Measurements from ENCODE around the gene ELP1.
"Not testable (repeated sequence)": the region's sequence is repeated elsewhere in the genome, so short reads cannot be mapped to it uniquely, and the experiment has no call there.

ELP1 gene

DNA sequence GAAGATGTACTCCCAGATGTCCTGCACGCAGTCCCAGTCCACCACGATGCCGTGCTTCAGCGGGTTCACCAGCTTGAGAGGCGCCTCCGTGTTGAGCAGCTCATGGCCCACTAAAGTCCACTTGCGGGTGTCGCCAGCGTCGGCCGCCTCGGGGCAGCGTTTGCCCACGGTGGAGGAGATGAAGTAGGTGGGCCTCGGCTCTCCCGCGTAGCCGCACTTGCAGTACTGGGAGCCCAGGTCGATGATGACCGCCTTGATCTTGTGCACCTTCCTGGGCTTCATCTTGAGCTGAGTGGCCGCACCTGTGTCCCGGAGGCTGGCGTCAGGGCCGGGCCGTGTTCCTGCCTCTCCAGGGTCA is 78.4 kb downstream of the ELP1 start:
- no peak for DNase-seq (ENCODE audit: low read depth)
- TF ChIP-seq, protein P1, sequence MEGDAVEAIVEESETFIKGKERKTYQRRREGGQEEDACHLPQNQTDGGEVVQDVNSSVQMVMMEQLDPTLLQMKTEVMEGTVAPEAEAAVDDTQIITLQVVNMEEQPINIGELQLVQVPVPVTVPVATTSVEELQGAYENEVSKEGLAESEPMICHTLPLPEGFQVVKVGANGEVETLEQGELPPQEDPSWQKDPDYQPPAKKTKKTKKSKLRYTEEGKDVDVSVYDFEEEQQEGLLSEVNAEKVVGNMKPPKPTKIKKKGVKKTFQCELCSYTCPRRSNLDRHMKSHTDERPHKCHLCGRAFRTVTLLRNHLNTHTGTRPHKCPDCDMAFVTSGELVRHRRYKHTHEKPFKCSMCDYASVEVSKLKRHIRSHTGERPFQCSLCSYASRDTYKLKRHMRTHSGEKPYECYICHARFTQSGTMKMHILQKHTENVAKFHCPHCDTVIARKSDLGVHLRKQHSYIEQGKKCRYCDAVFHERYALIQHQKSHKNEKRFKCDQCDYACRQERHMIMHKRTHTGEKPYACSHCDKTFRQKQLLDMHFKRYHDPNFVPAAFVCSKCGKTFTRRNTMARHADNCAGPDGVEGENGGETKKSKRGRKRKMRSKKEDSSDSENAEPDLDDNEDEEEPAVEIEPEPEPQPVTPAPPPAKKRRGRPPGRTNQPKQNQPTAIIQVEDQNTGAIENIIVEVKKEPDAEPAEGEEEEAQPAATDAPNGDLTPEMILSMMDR (IDR thresholded peaks at IDR 0.05; ENCODE audit: low read length, missing control alignments), result no peak
- no peak overlapping the region for H3K4me3 ChIP-seq (replicated peaks; ENCODE audit: low read depth, low read length)

DNA sequence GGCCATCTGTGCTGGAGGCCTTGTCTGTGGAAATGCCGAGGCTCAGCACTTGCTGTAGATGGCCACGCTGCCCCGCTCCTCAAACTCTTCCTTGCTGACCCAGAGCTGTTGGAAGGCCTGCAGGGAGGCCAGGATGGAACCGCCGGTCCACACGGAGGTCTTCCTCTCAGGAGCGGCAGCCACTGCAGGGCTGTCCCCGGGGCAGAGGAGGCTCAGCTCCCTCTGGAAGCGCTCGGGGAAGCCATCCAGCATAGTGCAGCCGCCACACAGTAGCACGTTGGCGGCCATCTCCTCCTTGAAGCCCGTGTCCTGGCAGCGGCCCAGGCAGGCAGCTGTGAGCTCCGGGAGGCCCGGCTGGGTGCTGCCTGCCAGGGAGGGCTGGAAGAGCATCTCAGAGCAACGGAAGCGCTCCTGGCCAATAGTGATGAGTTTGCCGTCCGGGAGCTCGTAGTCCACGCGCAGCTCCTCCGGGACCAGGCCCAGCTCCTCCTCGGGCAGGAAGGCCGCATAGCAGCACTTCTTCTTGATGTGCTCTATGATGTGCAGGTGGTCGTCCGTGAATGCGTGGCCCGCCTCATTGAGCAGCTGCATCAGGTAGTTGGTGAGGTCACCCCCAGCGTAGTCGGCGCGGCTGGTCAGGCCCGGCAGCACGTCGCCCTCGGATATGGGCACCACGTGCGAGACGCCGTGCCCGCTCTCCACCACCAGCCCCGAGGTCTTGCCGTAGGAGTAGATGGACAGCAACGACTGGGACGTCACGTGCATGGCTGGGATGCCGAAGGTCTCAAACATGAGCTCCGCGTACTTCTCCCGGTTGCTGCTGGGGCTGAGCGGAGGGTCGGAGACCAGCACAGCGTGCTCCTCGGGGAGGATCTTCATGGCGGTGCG is 79.0 kb downstream of the ELP1 start:
- TF ChIP-seq, protein P1 (IDR thresholded peaks at IDR 0.05; ENCODE audit: low read length, missing control alignments), result no peak
- no peak overlapping the region for H3K4me3 ChIP-seq (replicated peaks; ENCODE audit: low read depth, low read length)
- no peak for DNase-seq (ENCODE audit: low read depth)

DNA sequence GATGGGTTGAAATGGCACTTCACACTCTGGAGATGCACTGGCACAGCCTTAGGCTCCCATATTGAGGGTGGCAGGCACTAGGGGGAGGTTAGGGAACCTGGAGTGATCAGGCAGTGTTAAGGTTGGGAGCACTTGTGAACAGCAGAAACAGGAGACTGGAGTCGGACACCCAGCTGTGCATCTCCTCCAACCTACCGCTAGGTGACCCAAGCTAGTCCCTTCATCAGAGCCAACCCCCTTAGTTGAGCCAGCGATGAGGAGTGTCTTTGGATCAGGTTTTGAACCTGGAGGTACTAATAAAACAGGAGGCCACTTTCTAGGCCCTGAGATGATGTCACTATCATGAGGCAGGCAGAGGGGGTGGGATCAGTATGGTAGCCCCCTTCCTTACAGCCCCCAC is 79.8 kb downstream of the ELP1 start:
- no peak for DNase-seq (ENCODE audit: low read depth)
- H3K4me3 ChIP-seq (replicated peaks; ENCODE audit: low read depth, low read length), result no peak overlapping the region

DNA sequence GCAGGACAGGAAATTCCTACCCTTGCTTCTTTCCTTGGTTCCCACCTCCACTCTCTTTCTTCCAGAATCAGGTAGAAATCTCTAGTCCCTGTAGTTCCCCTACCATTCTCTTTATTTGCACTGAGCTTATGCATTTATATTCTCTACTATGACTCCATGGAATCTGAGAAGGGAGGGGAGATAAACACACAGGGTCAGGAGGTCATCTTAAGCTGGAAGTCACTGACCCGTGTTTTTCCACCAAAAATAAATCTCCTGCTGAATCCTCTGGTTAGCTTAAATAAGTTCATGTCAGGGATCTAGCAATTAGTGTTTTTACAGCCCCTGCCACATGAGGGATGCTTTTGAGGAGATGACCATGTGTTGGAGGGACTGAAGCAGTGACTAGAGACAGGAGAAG is 81.8 kb downstream of the ELP1 start:
- no peak for DNase-seq (ENCODE audit: low read depth)
- H3K4me3 ChIP-seq (replicated peaks; ENCODE audit: low read depth, low read length), result no peak overlapping the region
- TF ChIP-seq, protein P1 (IDR thresholded peaks at IDR 0.05; ENCODE audit: low read length, missing control alignments), result no peak

More for the DNA sequence above, 79.8 kb downstream of the ELP1 start:
- TF ChIP-seq, protein P1 (IDR thresholded peaks at IDR 0.05; ENCODE audit: low read length, missing control alignments), result peak; percentile 2

DNA sequence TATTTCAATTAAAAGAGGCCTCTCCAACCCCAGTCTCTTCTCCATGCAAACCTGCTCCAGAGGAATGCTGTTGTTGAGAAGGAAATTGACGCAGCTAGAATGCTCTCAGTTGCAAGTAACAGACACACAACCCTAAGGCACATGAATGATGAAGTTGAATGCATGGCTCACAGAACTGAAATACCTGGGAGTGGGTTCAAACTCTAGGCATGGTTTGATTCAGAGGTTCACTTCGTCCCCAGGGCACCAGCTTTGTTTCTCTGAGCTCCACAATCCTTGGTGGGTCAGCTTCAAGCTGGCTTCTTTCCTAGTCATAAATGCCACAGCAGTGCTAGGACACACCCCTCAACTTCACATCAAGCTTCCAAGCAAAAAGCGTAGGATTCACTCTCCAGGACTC is 82.8 kb downstream of the ELP1 start:
- TF ChIP-seq, protein P1 (IDR thresholded peaks at IDR 0.05; ENCODE audit: low read length, missing control alignments), result no peak
- H3K4me3 ChIP-seq (replicated peaks; ENCODE audit: low read depth, low read length), result no peak overlapping the region
- DNase-seq (ENCODE audit: low read depth), result no peak

DNA sequence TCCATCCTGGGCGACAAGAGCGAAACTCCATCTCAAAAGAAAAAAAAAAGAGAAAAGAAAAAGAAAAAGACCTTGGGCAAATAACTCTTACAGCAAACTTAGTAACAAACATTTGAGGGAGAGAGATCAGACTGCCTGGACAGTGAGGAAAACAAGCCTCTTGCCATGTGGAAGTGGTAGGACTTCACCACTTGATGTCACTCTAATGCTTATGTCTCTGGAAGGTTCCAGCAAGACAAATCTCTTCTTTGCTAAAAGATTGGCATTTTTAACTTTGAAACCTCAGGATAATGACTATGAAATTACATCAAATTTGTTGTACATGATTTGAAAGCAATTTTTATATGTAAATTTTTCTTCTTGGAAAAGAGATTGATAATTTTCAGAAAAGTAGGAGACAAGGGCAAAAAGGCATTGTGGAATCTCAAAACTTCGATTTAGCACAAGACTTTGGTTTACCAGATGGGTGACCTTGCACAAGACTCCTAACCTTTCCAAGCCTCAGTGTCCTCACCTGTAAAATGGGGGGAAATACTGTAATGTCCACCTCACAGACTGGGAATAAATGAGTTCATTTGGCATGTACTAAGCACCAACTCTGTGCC is 83.5 kb downstream of the ELP1 start:
- TF ChIP-seq, protein P1 (IDR thresholded peaks at IDR 0.05; ENCODE audit: low read length, missing control alignments), result peak; percentile 58
- DNase-seq (ENCODE audit: low read depth), result peak; percentile 66
- no peak overlapping the region for H3K4me3 ChIP-seq (replicated peaks; ENCODE audit: low read depth, low read length)

DNA sequence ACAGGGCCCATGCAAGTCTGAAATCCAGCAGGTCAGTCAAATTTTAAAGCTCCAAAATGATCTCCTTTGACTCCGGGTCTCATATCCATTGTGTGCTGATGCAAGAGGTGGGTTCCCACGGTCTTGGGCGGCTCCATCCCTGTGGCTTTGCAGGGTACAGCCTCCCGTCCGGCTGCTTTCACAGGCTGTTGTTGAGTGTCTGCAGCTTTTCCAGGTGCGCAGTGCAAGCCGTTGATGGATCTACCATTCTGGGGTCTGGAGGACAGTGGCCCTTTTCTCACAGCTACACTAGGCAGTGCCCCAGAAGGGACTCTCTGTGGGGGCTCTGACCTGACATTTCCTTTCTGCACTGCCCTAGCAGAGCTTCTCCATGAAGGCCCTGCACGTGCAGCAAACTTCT is 85.6 kb downstream of the ELP1 start:
- not testable (repeated sequence) for DNase-seq (ENCODE audit: low read depth); H3K4me3 ChIP-seq (replicated peaks; ENCODE audit: low read depth, low read length)

All from fibroblast of pulmonary artery (primary cell).